PC-9 (cell line): ENCODE measurements around the gene PFDN2.

ENCODE experiments used
- EZH2 ChIP-seq: fragments of 200-600 bp; sonication (generic); IDR thresholded peaks from 2 replicates; pipeline ENCODE4 v1.8.0; 2017; ENCODE audit warnings: antibody characterized with exemption, low read depth
- TF ChIP-seq, protein P1 (sequence below): fragments of 200-600 bp; sonication (generic); conservative IDR thresholded peaks from 2 replicates; pipeline ENCODE4 v1.6.1; 2017; ENCODE audit warnings: mixed run types, antibody characterized with exemption, mild to moderate bottlenecking, moderate library complexity

GRCh38 chr1:161153682-161154337 is 36.0 kb upstream of the PFDN2 start, which contains the start of gene UFC1:
- TF ChIP-seq, protein P1, sequence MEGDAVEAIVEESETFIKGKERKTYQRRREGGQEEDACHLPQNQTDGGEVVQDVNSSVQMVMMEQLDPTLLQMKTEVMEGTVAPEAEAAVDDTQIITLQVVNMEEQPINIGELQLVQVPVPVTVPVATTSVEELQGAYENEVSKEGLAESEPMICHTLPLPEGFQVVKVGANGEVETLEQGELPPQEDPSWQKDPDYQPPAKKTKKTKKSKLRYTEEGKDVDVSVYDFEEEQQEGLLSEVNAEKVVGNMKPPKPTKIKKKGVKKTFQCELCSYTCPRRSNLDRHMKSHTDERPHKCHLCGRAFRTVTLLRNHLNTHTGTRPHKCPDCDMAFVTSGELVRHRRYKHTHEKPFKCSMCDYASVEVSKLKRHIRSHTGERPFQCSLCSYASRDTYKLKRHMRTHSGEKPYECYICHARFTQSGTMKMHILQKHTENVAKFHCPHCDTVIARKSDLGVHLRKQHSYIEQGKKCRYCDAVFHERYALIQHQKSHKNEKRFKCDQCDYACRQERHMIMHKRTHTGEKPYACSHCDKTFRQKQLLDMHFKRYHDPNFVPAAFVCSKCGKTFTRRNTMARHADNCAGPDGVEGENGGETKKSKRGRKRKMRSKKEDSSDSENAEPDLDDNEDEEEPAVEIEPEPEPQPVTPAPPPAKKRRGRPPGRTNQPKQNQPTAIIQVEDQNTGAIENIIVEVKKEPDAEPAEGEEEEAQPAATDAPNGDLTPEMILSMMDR = no peak
- no peak for TF ChIP-seq EZH2
